ENCODE data around the gene ADISSP. TPM values are rescaled to one million over a fixed set of nuclear protein-coding genes. Genes with fewer than 3 reads are reported as not detected.

ADISSP gene
- total RNA-seq, 1 experiment from 2014 or later: 99.4 TPM

GRCh38 chr20:3710703-3711483, 56.7 kb downstream of the ADISSP start (continued):
- TF ChIP-seq, protein P1, sequence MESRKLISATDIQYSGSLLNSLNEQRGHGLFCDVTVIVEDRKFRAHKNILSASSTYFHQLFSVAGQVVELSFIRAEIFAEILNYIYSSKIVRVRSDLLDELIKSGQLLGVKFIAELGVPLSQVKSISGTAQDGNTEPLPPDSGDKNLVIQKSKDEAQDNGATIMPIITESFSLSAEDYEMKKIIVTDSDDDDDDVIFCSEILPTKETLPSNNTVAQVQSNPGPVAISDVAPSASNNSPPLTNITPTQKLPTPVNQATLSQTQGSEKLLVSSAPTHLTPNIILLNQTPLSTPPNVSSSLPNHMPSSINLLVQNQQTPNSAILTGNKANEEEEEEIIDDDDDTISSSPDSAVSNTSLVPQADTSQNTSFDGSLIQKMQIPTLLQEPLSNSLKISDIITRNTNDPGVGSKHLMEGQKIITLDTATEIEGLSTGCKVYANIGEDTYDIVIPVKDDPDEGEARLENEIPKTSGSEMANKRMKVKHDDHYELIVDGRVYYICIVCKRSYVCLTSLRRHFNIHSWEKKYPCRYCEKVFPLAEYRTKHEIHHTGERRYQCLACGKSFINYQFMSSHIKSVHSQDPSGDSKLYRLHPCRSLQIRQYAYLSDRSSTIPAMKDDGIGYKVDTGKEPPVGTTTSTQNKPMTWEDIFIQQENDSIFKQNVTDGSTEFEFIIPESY (IDR thresholded peaks at IDR 0.05; ENCODE audit: extremely low read depth, insufficient replicate concordance, low read length): peak; percentile 15

DNA sequence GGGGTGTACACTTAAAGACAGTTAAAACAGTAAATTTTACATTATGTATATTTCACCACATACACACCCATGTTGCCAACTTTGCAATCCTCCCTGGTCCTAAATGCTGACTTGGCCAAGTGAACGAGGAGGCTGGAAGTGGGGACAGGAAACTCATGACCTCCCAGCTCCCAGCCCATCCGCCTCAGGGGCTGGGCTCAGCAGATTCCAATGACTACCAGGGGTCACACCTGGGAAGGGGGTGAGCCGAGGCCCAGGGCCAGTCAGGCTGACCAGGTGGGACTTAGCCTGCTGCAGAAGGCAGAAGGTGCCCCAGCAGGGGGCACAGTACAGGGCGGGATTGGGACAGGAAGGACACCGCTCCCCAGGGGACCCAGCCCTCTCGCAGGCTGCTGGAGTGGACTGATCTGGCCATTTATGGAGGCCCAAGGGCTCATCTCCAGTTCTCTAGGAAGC, 57.5 kb downstream of the ADISSP start:
- no peaks in the 10 kb centered on the region for H4K20me1 ChIP-seq (ENCODE audit: insufficient read depth)
- ATAC-seq (peak; percentile 45), DNase-seq (ENCODE audit: low read depth, low spot score) (no peak)
- H3K4me1 ChIP-seq (ENCODE audit: control insufficient read depth in 1 of 2, insufficient read depth in 2 of 2, low read length in 2 of 2): peaks cover 0 to 12% of the 10 kb centered on the region in 2 experiments; a peak in 3 of 4 replicates
- ChIA-PET POLR2A (no interaction called here), RAD21 (ENCODE audit: low non-redundant PET in 1 of 2, low total read pairs in 2 of 2, uncharacterized antibody in 2 of 2, unreplicated experiment in 2 of 2) (interaction anchor here in 1 of 2 experiments (1.6 kb wide), 1 partner anchor 33 kb away, joined by 10 read pairs; no protein-coding TSS in a partner anchor), CTCF (interaction anchor here (0.9 to 2.7 kb wide), 16 partner anchors 10 to 177 kb away, joined by 3 to 69 read pairs (median 6); partner anchors contain the start of genes ADISSP and SPEF1)
- no peaks in the 10 kb centered on the region for H3K79me2 ChIP-seq (ENCODE audit: insufficient read depth, low read length)
- H3K36me3 ChIP-seq (ENCODE audit: control insufficient read depth in 1 of 2, insufficient read depth in 2 of 2, low read length in 2 of 2): no peaks in the 10 kb centered on the region
- no peaks in the 10 kb centered on the region for H3K27me3 ChIP-seq (ENCODE audit: insufficient read depth, low read length)
- no peak overlapping the region for H3K4me2 ChIP-seq (ENCODE audit: low read length)
- intact Hi-C loops (cut with micrococcal nuclease): loop anchor here (1.0 kb wide), 1 partner anchor 147 kb away; no protein-coding TSS in a partner anchor
- H3K9me3 ChIP-seq (ENCODE audit: control insufficient read depth in 1 of 2, insufficient read depth in 1 of 2, low read depth in 1 of 2, low read length in 2 of 2): no peaks in the 10 kb centered on the region
- BruUV-seq (replicated peaks): no TSS peak
- no peaks in the 10 kb centered on the region for H3K9me2 ChIP-seq (ENCODE audit: insufficient read depth)
- no peak overlapping the region for H2AFZ ChIP-seq (ENCODE audit: low read depth, low read length, poor library complexity, severe bottlenecking)
- no peak overlapping the region for H3K4me3 ChIP-seq (replicated peaks in 1 of 2; ENCODE audit: low read depth in 1 of 2, low read length in 2 of 2)
- no peak overlapping the region for H3K9ac ChIP-seq (ENCODE audit: low read length)
- TF ChIP-seq POLR2A (IDR thresholded peaks at IDR 0.05; ENCODE audit: borderline replicate concordance, extremely low read depth, insufficient read depth, insufficient read length): no peak
- TF ChIP-seq, protein P2, sequence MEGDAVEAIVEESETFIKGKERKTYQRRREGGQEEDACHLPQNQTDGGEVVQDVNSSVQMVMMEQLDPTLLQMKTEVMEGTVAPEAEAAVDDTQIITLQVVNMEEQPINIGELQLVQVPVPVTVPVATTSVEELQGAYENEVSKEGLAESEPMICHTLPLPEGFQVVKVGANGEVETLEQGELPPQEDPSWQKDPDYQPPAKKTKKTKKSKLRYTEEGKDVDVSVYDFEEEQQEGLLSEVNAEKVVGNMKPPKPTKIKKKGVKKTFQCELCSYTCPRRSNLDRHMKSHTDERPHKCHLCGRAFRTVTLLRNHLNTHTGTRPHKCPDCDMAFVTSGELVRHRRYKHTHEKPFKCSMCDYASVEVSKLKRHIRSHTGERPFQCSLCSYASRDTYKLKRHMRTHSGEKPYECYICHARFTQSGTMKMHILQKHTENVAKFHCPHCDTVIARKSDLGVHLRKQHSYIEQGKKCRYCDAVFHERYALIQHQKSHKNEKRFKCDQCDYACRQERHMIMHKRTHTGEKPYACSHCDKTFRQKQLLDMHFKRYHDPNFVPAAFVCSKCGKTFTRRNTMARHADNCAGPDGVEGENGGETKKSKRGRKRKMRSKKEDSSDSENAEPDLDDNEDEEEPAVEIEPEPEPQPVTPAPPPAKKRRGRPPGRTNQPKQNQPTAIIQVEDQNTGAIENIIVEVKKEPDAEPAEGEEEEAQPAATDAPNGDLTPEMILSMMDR (IDR thresholded peaks at IDR 0.05 in 2 of 3, conservative IDR thresholded peaks at IDR 0.05 in 1 of 3; ENCODE audit: borderline replicate concordance in 1 of 3, insufficient read depth in 1 of 3, low read depth in 2 of 3, low read length in 2 of 3): 0 out of 6 replicates have a peak, but pooled peaks of 1 of the 3 experiments have one; percentile 9
- no peak overlapping the region for H3K27ac ChIP-seq (ENCODE audit: low read depth, low read length)

All from HCT116 (cell line).